ENCODE results near the gene GAMT.

The GAMT gene

GRCh38 chr19:1432507-1432887 is 31.2 kb upstream of the GAMT start:
- no peak overlapping the region for H3K27ac ChIP-seq
- no peak for TF ChIP-seq ZFX (IDR thresholded peaks at IDR 0.05; ENCODE audit: borderline replicate concordance)
- no peak for TF ChIP-seq CTCF (IDR thresholded peaks at IDR 0.05)

- TF ChIP-seq ZFX (IDR thresholded peaks at IDR 0.05; ENCODE audit: borderline replicate concordance) (no peak), CTCF (IDR thresholded peaks at IDR 0.05) (no peak)
- no peak overlapping the region for H3K27ac ChIP-seq
Observed at GRCh38 chr19:1431759-1432506, 30.6 kb upstream of the GAMT start.

- H3K27ac ChIP-seq, result no peak overlapping the region
- TF ChIP-seq CTCF (IDR thresholded peaks at IDR 0.05) (no peak), ZFX (IDR thresholded peaks at IDR 0.05; ENCODE audit: borderline replicate concordance) (no peak)
Observed at GRCh38 chr19:1430246-1430645, 28.9 kb upstream of the GAMT start.

- H3K27ac ChIP-seq, result no peak overlapping the region
- no peak for TF ChIP-seq CTCF (IDR thresholded peaks at IDR 0.05)
- TF ChIP-seq ZFX (IDR thresholded peaks at IDR 0.05; ENCODE audit: borderline replicate concordance), result no peak
Observed at GRCh38 chr19:1429750-1430149, 28.4 kb upstream of the GAMT start.

- H3K27ac ChIP-seq, result no peak overlapping the region
- TF ChIP-seq ZFX (IDR thresholded peaks at IDR 0.05; ENCODE audit: borderline replicate concordance) (no peak), CTCF (IDR thresholded peaks at IDR 0.05) (no peak)
Observed at GRCh38 chr19:1428738-1429391, 27.5 kb upstream of the GAMT start.

- no peak for TF ChIP-seq ZFX (IDR thresholded peaks at IDR 0.05; ENCODE audit: borderline replicate concordance)
- no peak for TF ChIP-seq CTCF (IDR thresholded peaks at IDR 0.05)
Observed at GRCh38 chr19:1427221-1427920, 26.0 kb upstream of the GAMT start.

GRCh38 chr19:1426736-1427135 is 25.4 kb upstream of the GAMT start:
- TF ChIP-seq ZFX (IDR thresholded peaks at IDR 0.05; ENCODE audit: borderline replicate concordance), result no peak
- 0 out of 2 replicates have a peak overlapping the region, but pooled peaks have one; percentile 12 for H3K27ac ChIP-seq

More at GRCh38 chr19:1427221-1427920, 26.0 kb upstream of the GAMT start:
- H3K27ac ChIP-seq, result no peak overlapping the region

All from 22Rv1 (cell line).